GM21737 (cell line): ENCODE data around the gene TTC23.

Experiments
- ATAC-seq: cut with Tn5 transposase; IDR thresholded peaks from one replicate; pipeline ENCODE4 v1.9.1; 2021; ENCODE audit warnings: mild to moderate bottlenecking, moderate library complexity; ENCODE audit not compliant: unreplicated experiment

Gene TTC23

GRCh38 chr15:99090011-99090699, 159.2 kb downstream of the TTC23 start:
- ATAC-seq: peak; percentile 99

GRCh38 chr15:99087405-99087943, 161.9 kb downstream of the TTC23 start:
- ATAC-seq: no peak

- ATAC-seq: no peak
Measured at GRCh38 chr15:99086327-99086667, 163.1 kb downstream of the TTC23 start.
